Liver (tissue), 9 donors: ENCODE results near the gene EIF4E3. TPM values are rescaled to one million over a fixed set of nuclear protein-coding genes. Genes with fewer than 3 reads are reported as not detected.

Experiments
- DNase-seq: peaks from one replicate; pipeline ENCODE4 v3.0.0-alpha.2; 2017; ENCODE audit warnings: low spot score
- H3K27ac ChIP-seq, 2 donors: one replicate each; pipeline ENCODE4 v1.7.0; 2013; ENCODE audit warnings: inconsistent platforms in 2 of 2, low read length in 2 of 2, control low read depth in 1 of 2, low read depth in 1 of 2, mild to moderate bottlenecking in 1 of 2
- H3K27me3 ChIP-seq, 4 donors: one replicate each; pipeline versions ENCODE4 v1.6.1 to v1.7.0; 2013; ENCODE audit warnings: low read length in 3 of 4, inconsistent platforms in 1 of 4, mild to moderate bottlenecking in 1 of 4, moderate library complexity in 1 of 4; ENCODE audit not compliant: control insufficient read depth in 4 of 4, insufficient read depth in 4 of 4
- H3K36me3 ChIP-seq, 4 donors: one replicate each; pipeline versions ENCODE4 v1.6.1 to v1.7.0; 2013; ENCODE audit warnings: low read length in 3 of 4, mild to moderate bottlenecking in 3 of 4, low read depth in 1 of 4, moderate library complexity in 1 of 4; ENCODE audit not compliant: control insufficient read depth in 4 of 4, insufficient read depth in 3 of 4
- H3K4me1 ChIP-seq, 4 donors: one replicate each; pipeline versions ENCODE4 v1.6.1 to v1.7.0; 2013; ENCODE audit warnings: low read length in 3 of 4, mild to moderate bottlenecking in 3 of 4, moderate library complexity in 1 of 4; ENCODE audit not compliant: control insufficient read depth in 4 of 4, insufficient read depth in 4 of 4
- H3K4me3 ChIP-seq, 3 donors: one replicate each; pipeline versions ENCODE4 v1.6.1 to v1.7.0; 2013; ENCODE audit warnings: low read length in 3 of 3, control low read depth in 1 of 3, low read depth in 1 of 3, mild to moderate bottlenecking in 1 of 3
- H3K9ac ChIP-seq, 2 donors: one replicate each; pipeline ENCODE4 v1.7.0; 2013; ENCODE audit warnings: low read length in 2 of 2, mild to moderate bottlenecking in 2 of 2, moderate library complexity in 2 of 2, control low read depth in 1 of 2, low read depth in 1 of 2
- H3K9me3 ChIP-seq, 4 donors: one replicate each; pipeline versions ENCODE4 v1.6.1 to v1.7.0; 2013; ENCODE audit warnings: low read length in 3 of 4; ENCODE audit not compliant: control insufficient read depth in 4 of 4
- CTCF ChIP-seq: fragments of 150-350 bp; IDR thresholded peaks from 2 replicates; pipeline ENCODE4 v1.5.1; 2017; ENCODE audit warnings: improper control_type of control experiment, low read depth, low read length; ENCODE audit not compliant: missing input control
- EGR1 ChIP-seq, 2 donors: IDR thresholded peaks; 2 replicates each; pipeline ENCODE4 v1.6.1; 2016 to 2018; ENCODE audit warnings: antibody characterized with exemption in 2 of 2, low read depth in 2 of 2
- FOXA1 ChIP-seq: IDR thresholded peaks from 2 replicates; pipeline ENCODE4 v1.6.1; 2016; ENCODE audit warnings: antibody characterized with exemption
- FOXA2 ChIP-seq: IDR thresholded peaks from 2 replicates; pipeline ENCODE4 v1.6.1; 2016; ENCODE audit warnings: antibody characterized with exemption
- GABPA ChIP-seq, 2 donors: IDR thresholded peaks in 1 of 2; conservative IDR thresholded peaks in 1 of 2; 2 replicates each; pipeline ENCODE4 v1.6.1; 2016; ENCODE audit warnings: antibody characterized with exemption in 2 of 2, mild to moderate bottlenecking in 1 of 2, moderate library complexity in 1 of 2
- HNF4A ChIP-seq, 2 donors: conservative IDR thresholded peaks; 2 replicates each; pipeline ENCODE4 v1.6.1; 2016; ENCODE audit warnings: antibody characterized with exemption in 2 of 2, mild to moderate bottlenecking in 2 of 2
- HNF4G ChIP-seq: IDR thresholded peaks from 2 replicates; pipeline ENCODE4 v1.6.1; 2016; ENCODE audit warnings: antibody characterized with exemption
- JUND ChIP-seq, 2 donors: IDR thresholded peaks; 2 replicates each; pipeline ENCODE4 v1.6.1; 2016; ENCODE audit warnings: antibody characterized with exemption in 2 of 2
- NR2F2 ChIP-seq: IDR thresholded peaks from 2 replicates; pipeline ENCODE4 v1.6.1; 2016; ENCODE audit warnings: antibody characterized with exemption
- RAD21 ChIP-seq, 2 donors: IDR thresholded peaks; 2 replicates each; pipeline ENCODE4 v1.6.1; 2016; ENCODE audit warnings: antibody characterized with exemption in 2 of 2, mild to moderate bottlenecking in 2 of 2
- RXRA ChIP-seq, 2 donors: IDR thresholded peaks; 2 replicates each; pipeline ENCODE4 v1.6.1; 2017 to 2018; ENCODE audit warnings: antibody characterized with exemption in 2 of 2, mild to moderate bottlenecking in 1 of 2
- SP1 ChIP-seq: IDR thresholded peaks from 2 replicates; pipeline ENCODE4 v1.6.1; 2018; ENCODE audit warnings: antibody characterized with exemption, mild to moderate bottlenecking
- TAF1 ChIP-seq: conservative IDR thresholded peaks from 2 replicates; pipeline ENCODE4 v1.6.1; 2016; ENCODE audit warnings: antibody characterized with exemption, mild to moderate bottlenecking
- WGBS: extraction: QIAGEN DNeasy Blood & Tissue Kit; methylation state at CpG from one replicate; pipeline ENCODE4 v1.1.7; 2013; 5-methylcytosine and 5-hydroxymethylcytosine counted together
- polyA plus RNA-seq, 2 donors: library from polyadenylated mRNA; stranded (reverse) in 1 of 2; unstranded in 1 of 2; fragments of 200-250 nt in 1 of 2; fragments of >200 nt in 1 of 2; fragmentation: Nextera tagmentation in 1 of 2; extraction: Ambion mirVana in 1 of 2; gene quantifications; one replicate each; pipeline versions ENCODE4 v1.2.1 to v1.2.3, GENCODE V29; 2013 to 2015
- total RNA-seq, 2 donors: library from RNA; depleted of rRNA; stranded (reverse); fragments of >200 nt; gene quantifications; one replicate each; pipeline ENCODE4 v1.2.3, GENCODE V29; 2014
- TF ChIP-seq, protein P1 (sequence below): IDR thresholded peaks from 2 replicates; pipeline ENCODE4 v1.6.1; 2016; ENCODE audit warnings: antibody characterized with exemption, mild to moderate bottlenecking
- TF ChIP-seq, protein P2 (sequence below): IDR thresholded peaks from 2 replicates; pipeline ENCODE4 v1.6.1; 2016; ENCODE audit warnings: antibody characterized with exemption
- TF ChIP-seq, protein P3 (sequence below): IDR thresholded peaks from 2 replicates; pipeline ENCODE4 v1.6.1; 2016; ENCODE audit warnings: antibody characterized with exemption
- TF ChIP-seq, protein P4 (sequence below): IDR thresholded peaks from 2 replicates; pipeline ENCODE4 v1.6.1; 2016; ENCODE audit warnings: antibody characterized with exemption
- donor health status: healthy.
- donor health status: healthy.
- donor health status: healthy.
- donor health status: healthy.
- donor health status: healthy.

Gene EIF4E3
- total and polyA plus RNA-seq, 4 donors, result 1.1 to 4.0 (median 2.6) TPM

DNA sequence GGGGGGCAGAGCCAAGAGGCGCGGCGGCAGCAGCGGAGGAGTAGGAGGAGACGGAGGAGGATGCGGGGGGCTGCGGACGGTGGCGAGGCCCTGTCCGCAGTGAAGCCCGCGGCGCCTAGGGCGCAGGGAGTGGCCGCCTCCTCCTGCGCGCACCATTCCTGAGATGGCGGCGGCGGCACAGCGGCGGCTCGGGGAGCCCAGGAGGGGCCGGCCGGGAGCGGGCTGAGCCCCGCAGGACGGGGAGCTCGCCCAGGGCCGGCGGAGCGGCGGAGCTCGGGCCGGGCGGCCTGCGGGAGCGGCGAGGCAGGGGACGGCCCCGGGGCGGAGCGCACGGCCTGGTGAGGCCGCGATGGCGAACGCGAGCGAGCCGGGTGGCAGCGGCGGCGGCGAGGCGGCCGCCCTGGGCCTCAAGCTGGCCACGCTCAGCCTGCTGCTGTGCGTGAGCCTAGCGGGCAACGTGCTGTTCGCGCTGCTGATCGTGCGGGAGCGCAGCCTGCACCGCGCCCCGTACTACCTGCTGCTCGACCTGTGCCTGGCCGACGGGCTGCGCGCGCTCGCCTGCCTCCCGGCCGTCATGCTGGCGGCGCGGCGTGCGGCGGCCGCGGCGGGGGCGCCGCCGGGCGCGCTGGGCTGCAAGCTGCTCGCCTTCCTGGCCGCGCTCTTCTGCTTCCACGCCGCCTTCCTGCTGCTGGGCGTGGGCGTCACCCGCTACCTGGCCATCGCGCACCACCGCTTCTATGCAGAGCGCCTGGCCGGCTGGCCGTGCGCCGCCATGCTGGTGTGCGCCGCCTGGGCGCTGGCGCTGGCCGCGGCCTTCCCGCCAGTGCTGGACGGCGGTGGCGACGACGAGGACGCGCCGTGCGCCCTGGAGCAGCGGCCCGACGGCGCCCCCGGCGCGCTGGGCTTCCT is 28.8 kb upstream of the EIF4E3 start, which contains the start of gene GPR27:
Gene GPR27, plus strand, starts transcription at position 155 of the 909 bp plus-strand sequence. Its CDS starts 195 bp downstream, at position 350.
- no peaks in the 10 kb centered on the region for H3K9me3 ChIP-seq
- H3K4me3 ChIP-seq, result peak within 1 kb of the TSS; percentile 28 to 70 (median 55)
- no peak within 1 kb of the TSS for H3K27ac ChIP-seq
- no peak for DNase-seq
- H3K27me3 ChIP-seq, result peaks cover 0 to 21% (median 2%) of the 10 kb centered on the region in 4 donors
- H3K4me1 ChIP-seq, result peaks cover 4 to 14% (median 9%) of the 10 kb centered on the region in 4 donors
- TF ChIP-seq NR2F2 (no peak), JUND (IDR thresholded peaks at IDR 0.05) (no peak), GABPA (IDR thresholded peaks at IDR 0.05 in 1 of 2, conservative IDR thresholded peaks at IDR 0.05 in 1 of 2) (no peak), HNF4G (no peak), SP1 (no peak)
- TF ChIP-seq, protein P1, sequence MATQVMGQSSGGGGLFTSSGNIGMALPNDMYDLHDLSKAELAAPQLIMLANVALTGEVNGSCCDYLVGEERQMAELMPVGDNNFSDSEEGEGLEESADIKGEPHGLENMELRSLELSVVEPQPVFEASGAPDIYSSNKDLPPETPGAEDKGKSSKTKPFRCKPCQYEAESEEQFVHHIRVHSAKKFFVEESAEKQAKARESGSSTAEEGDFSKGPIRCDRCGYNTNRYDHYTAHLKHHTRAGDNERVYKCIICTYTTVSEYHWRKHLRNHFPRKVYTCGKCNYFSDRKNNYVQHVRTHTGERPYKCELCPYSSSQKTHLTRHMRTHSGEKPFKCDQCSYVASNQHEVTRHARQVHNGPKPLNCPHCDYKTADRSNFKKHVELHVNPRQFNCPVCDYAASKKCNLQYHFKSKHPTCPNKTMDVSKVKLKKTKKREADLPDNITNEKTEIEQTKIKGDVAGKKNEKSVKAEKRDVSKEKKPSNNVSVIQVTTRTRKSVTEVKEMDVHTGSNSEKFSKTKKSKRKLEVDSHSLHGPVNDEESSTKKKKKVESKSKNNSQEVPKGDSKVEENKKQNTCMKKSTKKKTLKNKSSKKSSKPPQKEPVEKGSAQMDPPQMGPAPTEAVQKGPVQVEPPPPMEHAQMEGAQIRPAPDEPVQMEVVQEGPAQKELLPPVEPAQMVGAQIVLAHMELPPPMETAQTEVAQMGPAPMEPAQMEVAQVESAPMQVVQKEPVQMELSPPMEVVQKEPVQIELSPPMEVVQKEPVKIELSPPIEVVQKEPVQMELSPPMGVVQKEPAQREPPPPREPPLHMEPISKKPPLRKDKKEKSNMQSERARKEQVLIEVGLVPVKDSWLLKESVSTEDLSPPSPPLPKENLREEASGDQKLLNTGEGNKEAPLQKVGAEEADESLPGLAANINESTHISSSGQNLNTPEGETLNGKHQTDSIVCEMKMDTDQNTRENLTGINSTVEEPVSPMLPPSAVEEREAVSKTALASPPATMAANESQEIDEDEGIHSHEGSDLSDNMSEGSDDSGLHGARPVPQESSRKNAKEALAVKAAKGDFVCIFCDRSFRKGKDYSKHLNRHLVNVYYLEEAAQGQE, result no peak
- TF ChIP-seq, protein P2, sequence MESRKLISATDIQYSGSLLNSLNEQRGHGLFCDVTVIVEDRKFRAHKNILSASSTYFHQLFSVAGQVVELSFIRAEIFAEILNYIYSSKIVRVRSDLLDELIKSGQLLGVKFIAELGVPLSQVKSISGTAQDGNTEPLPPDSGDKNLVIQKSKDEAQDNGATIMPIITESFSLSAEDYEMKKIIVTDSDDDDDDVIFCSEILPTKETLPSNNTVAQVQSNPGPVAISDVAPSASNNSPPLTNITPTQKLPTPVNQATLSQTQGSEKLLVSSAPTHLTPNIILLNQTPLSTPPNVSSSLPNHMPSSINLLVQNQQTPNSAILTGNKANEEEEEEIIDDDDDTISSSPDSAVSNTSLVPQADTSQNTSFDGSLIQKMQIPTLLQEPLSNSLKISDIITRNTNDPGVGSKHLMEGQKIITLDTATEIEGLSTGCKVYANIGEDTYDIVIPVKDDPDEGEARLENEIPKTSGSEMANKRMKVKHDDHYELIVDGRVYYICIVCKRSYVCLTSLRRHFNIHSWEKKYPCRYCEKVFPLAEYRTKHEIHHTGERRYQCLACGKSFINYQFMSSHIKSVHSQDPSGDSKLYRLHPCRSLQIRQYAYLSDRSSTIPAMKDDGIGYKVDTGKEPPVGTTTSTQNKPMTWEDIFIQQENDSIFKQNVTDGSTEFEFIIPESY, result no peak
- TF ChIP-seq, protein P3, sequence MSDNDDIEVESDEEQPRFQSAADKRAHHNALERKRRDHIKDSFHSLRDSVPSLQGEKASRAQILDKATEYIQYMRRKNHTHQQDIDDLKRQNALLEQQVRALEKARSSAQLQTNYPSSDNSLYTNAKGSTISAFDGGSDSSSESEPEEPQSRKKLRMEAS, result no peak
- no peak within 1 kb of the TSS for H3K9ac ChIP-seq
- WGBS, result 2% methylated on average over 131 of the region's 131 CpGs
- no peaks in the 10 kb centered on the region for H3K36me3 ChIP-seq

- WGBS, result 7% methylated on average over 68 of the region's 68 CpGs
- Histone ChIP-seq H3K4me1 (peaks cover 4 to 14% (median 9%) of the 10 kb centered on the region in 4 donors), H3K4me3 (peak overlapping the region in 1 of 3 donors; percentile 70), H3K36me3 (no peaks in the 10 kb centered on the region), H3K27ac (no peak overlapping the region), H3K9me3 (no peaks in the 10 kb centered on the region), H3K9ac (no peak overlapping the region), H3K27me3 (peaks cover 0 to 21% (median 2%) of the 10 kb centered on the region in 4 donors)
- TF ChIP-seq TAF1, result no peak
- TF ChIP-seq, protein P1, result no peak
- TF ChIP-seq, protein P4, sequence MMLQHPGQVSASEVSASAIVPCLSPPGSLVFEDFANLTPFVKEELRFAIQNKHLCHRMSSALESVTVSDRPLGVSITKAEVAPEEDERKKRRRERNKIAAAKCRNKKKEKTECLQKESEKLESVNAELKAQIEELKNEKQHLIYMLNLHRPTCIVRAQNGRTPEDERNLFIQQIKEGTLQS, result no peak
- no peak for TF ChIP-seq EGR1 (IDR thresholded peaks at IDR 0.05; ENCODE audit: low read depth in 2 of 2)
- no peak for TF ChIP-seq FOXA1
- TF ChIP-seq FOXA2, result no peak
- TF ChIP-seq, protein P3, result no peak
- no peak for TF ChIP-seq CTCF
- no peak for TF ChIP-seq HNF4A (conservative IDR thresholded peaks at IDR 0.05)
- TF ChIP-seq RXRA (IDR thresholded peaks at IDR 0.05), result no peak
- TF ChIP-seq RAD21 (IDR thresholded peaks at IDR 0.05), result no peak
- DNase-seq, result no peak
These were observed 27.9 kb upstream of the EIF4E3 start for GRCh38 chr3:71752831-71753700.
